Measurements from ENCODE around the gene FBXO31.

DNA sequence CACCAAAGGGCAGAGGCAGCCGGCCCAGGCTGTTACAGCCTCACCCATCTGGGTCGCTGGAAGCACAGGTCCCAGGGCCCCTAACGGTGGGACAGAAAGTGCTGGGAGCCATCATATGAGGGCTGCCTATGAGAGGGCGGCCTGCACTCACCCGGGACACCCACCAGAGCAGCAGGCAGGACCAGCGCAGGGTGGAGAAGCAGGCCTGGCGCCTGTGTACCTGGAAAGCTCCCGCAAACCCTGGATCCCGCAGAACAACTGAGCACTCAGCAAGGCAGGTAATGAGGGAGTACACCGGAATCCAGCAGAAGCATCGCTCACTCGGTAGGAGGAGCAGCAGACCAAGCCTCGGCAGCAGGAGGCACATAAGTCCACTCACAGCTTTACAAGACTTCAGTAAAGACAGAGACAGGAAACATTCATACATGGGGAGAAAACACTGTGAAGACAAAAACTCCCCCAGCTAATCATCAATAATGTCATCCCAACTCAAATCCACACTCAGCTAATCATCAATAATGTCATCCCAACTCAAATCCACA is 34.9 kb downstream of the FBXO31 start:
- TF ChIP-seq, protein P1, sequence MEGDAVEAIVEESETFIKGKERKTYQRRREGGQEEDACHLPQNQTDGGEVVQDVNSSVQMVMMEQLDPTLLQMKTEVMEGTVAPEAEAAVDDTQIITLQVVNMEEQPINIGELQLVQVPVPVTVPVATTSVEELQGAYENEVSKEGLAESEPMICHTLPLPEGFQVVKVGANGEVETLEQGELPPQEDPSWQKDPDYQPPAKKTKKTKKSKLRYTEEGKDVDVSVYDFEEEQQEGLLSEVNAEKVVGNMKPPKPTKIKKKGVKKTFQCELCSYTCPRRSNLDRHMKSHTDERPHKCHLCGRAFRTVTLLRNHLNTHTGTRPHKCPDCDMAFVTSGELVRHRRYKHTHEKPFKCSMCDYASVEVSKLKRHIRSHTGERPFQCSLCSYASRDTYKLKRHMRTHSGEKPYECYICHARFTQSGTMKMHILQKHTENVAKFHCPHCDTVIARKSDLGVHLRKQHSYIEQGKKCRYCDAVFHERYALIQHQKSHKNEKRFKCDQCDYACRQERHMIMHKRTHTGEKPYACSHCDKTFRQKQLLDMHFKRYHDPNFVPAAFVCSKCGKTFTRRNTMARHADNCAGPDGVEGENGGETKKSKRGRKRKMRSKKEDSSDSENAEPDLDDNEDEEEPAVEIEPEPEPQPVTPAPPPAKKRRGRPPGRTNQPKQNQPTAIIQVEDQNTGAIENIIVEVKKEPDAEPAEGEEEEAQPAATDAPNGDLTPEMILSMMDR (IDR thresholded peaks at IDR 0.05; ENCODE audit: poor library complexity), result no peak
- no peak for TF ChIP-seq EZH2phosphoT487 (IDR thresholded peaks at IDR 0.05; ENCODE audit: low read depth, severe bottlenecking, unreplicated experiment)
- no peak for TF ChIP-seq EZH2 (IDR thresholded peaks at IDR 0.05; ENCODE audit: borderline replicate concordance)
